ENCODE measurements around the gene NATD1. TPM values are rescaled to one million over a fixed set of nuclear protein-coding genes. Genes with fewer than 3 reads are reported as not detected.
A peak's percentile ranks its signal among the peaks of the same experiment; 100 is the strongest.

The NATD1 gene
- total and polyA plus RNA-seq, 10 of the 15 experiments (the other 5 are each of a cell fraction or from before 2014, with no cell fraction given) = 0.02 to 0.33 (median 0.15) TPM

DNA sequence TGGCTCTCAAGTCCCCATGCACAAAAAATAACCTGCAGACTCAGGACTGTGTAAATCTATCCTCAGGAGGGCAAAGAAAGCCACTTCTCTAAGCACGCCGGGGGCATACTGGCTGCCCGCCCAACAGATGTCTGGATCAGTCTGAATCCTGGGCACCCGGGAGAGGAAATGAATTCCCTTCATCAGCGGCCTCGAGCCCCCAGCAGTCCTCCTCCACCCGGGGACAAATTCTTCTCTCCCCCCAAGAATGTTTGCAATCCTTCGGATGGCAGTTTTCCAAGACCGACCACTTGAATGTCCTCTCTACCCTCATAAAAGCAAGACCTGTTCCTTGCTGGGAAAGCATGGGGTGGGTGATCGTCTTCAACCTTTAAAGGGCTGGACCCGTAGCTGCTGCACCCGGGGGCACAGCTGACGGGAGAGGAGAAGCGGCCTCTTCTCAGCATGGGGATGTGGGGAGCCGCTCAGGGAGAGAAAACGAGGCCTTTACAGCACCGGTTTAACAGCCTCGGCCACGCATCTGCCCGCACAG is 21.9 kb upstream of the NATD1 start:
- ChIA-PET SMC1A (ENCODE audit: uncharacterized antibody, unreplicated experiment) (interaction anchor here (0.6 to 1.2 kb wide), 5 partner anchors 11 to 156 kb away, joined by 3 to 6 read pairs (median 3); no protein-coding TSS in a partner anchor), RAD21 (ENCODE audit: unreplicated experiment) (interaction anchor here (0.6 to 2.3 kb wide), 10 partner anchors 8 to 282 kb away, joined by 3 to 14 read pairs (median 4); no protein-coding TSS in a partner anchor), CTCF (interaction anchor here (0.7 to 3.5 kb wide), 8 partner anchors 12 to 237 kb away, joined by 3 to 32 read pairs (median 14); partner anchors contain the start of gene DHRS7B), POLR2A (interaction anchor here (1.7 kb wide), 1 partner anchor 13 kb away, joined by 6 read pairs; no protein-coding TSS in a partner anchor)
- in situ Hi-C loops (cut with MboI) = loop anchor here (5.0 to 10.0 kb wide), 3 partner anchors 50 to 240 kb away; no protein-coding TSS in a partner anchor
- Histone ChIP-seq H4K20me1 (ENCODE audit: control insufficient read depth, insufficient read depth) (no peaks in the 10 kb centered on the region), H3K27me3 (replicated peaks in 1 of 2; ENCODE audit: control insufficient read depth in 2 of 2, insufficient read depth in 2 of 2, low read length in 1 of 2) (peaks cover 0 to 5% of the 10 kb centered on the region in 2 experiments; a peak in 3 of 4 replicates), H2AFZ (ENCODE audit: control insufficient read depth, low read depth, low read length) (peak overlapping the region; percentile 96), H3K9me3 (replicated peaks; ENCODE audit: control insufficient read depth, insufficient read depth, low read length) (no peaks in the 10 kb centered on the region), H3K79me2 (ENCODE audit: control insufficient read depth, insufficient read depth, low read length) (no peaks in the 10 kb centered on the region), H3K36me3 (ENCODE audit: control insufficient read depth in 2 of 2, insufficient read depth in 2 of 2, low read length in 1 of 2) (no peaks in the 10 kb centered on the region), H3K9ac (ENCODE audit: control insufficient read depth, insufficient read depth, low read length) (peak overlapping the region; percentile 56; the same call in 1 of the 2 replicates), H3K4me1 (ENCODE audit: control insufficient read depth, insufficient read depth, low read length) (peaks cover 10% of the 10 kb centered on the region), H3K27ac (ENCODE audit: control insufficient read depth, insufficient read depth) (no peak overlapping the region), H3K4me2 (ENCODE audit: control insufficient read depth, insufficient read depth) (peak overlapping the region; percentile 98), H3K4me3 (peak overlapping the region; percentile 72)
- BruUV-seq (replicated peaks) = no TSS peak
- TF ChIP-seq BACH1 (IDR thresholded peaks at IDR 0.05; ENCODE audit: borderline replicate concordance) (no peak), EZH2 (IDR thresholded peaks at IDR 0.05; ENCODE audit: borderline replicate concordance, control insufficient read depth, low read depth, low read length) (no peak), SUZ12 (IDR thresholded peaks at IDR 0.05; ENCODE audit: unreplicated experiment) (no peak), HDGF (IDR thresholded peaks at IDR 0.05) (no peak), TARDBP (IDR thresholded peaks at IDR 0.05; ENCODE audit: borderline replicate concordance) (no peak), FOS (IDR thresholded peaks at IDR 0.05; ENCODE audit: borderline replicate concordance, extremely low read depth, insufficient read length) (no peak)
- TF ChIP-seq, protein P1, sequence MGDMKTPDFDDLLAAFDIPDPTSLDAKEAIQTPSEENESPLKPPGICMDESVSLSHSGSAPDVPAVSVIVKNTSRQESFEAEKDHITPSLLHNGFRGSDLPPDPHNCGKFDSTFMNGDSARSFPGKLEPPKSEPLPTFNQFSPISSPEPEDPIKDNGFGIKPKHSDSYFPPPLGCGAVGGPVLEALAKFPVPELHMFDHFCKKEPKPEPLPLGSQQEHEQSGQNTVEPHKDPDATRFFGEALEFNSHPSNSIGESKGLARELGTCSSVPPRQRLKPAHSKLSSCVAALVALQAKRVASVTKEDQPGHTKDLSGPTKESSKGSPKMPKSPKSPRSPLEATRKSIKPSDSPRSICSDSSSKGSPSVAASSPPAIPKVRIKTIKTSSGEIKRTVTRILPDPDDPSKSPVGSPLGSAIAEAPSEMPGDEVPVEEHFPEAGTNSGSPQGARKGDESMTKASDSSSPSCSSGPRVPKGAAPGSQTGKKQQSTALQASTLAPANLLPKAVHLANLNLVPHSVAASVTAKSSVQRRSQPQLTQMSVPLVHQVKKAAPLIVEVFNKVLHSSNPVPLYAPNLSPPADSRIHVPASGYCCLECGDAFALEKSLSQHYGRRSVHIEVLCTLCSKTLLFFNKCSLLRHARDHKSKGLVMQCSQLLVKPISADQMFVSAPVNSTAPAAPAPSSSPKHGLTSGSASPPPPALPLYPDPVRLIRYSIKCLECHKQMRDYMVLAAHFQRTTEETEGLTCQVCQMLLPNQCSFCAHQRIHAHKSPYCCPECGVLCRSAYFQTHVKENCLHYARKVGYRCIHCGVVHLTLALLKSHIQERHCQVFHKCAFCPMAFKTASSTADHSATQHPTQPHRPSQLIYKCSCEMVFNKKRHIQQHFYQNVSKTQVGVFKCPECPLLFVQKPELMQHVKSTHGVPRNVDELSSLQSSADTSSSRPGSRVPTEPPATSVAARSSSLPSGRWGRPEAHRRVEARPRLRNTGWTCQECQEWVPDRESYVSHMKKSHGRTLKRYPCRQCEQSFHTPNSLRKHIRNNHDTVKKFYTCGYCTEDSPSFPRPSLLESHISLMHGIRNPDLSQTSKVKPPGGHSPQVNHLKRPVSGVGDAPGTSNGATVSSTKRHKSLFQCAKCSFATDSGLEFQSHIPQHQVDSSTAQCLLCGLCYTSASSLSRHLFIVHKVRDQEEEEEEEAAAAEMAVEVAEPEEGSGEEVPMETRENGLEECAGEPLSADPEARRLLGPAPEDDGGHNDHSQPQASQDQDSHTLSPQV (IDR thresholded peaks at IDR 0.05) = no peak
- TF ChIP-seq, protein P2, sequence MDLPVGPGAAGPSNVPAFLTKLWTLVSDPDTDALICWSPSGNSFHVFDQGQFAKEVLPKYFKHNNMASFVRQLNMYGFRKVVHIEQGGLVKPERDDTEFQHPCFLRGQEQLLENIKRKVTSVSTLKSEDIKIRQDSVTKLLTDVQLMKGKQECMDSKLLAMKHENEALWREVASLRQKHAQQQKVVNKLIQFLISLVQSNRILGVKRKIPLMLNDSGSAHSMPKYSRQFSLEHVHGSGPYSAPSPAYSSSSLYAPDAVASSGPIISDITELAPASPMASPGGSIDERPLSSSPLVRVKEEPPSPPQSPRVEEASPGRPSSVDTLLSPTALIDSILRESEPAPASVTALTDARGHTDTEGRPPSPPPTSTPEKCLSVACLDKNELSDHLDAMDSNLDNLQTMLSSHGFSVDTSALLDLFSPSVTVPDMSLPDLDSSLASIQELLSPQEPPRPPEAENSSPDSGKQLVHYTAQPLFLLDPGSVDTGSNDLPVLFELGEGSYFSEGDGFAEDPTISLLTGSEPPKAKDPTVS (IDR thresholded peaks at IDR 0.05; ENCODE audit: low read depth, low read length) = no peak
- TF ChIP-seq, protein P3, sequence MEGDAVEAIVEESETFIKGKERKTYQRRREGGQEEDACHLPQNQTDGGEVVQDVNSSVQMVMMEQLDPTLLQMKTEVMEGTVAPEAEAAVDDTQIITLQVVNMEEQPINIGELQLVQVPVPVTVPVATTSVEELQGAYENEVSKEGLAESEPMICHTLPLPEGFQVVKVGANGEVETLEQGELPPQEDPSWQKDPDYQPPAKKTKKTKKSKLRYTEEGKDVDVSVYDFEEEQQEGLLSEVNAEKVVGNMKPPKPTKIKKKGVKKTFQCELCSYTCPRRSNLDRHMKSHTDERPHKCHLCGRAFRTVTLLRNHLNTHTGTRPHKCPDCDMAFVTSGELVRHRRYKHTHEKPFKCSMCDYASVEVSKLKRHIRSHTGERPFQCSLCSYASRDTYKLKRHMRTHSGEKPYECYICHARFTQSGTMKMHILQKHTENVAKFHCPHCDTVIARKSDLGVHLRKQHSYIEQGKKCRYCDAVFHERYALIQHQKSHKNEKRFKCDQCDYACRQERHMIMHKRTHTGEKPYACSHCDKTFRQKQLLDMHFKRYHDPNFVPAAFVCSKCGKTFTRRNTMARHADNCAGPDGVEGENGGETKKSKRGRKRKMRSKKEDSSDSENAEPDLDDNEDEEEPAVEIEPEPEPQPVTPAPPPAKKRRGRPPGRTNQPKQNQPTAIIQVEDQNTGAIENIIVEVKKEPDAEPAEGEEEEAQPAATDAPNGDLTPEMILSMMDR (IDR thresholded peaks at IDR 0.05 in 2 of 3, conservative IDR thresholded peaks at IDR 0.05 in 1 of 3; ENCODE audit: control insufficient read depth in 2 of 3, extremely low read depth in 1 of 3, insufficient read depth in 1 of 3, low read depth in 3 of 3, low read length in 3 of 3) = no peak
- TF ChIP-seq, protein P4, sequence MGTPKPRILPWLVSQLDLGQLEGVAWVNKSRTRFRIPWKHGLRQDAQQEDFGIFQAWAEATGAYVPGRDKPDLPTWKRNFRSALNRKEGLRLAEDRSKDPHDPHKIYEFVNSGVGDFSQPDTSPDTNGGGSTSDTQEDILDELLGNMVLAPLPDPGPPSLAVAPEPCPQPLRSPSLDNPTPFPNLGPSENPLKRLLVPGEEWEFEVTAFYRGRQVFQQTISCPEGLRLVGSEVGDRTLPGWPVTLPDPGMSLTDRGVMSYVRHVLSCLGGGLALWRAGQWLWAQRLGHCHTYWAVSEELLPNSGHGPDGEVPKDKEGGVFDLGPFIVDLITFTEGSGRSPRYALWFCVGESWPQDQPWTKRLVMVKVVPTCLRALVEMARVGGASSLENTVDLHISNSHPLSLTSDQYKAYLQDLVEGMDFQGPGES (IDR thresholded peaks at IDR 0.05) = no peak
- peak; percentile 25; the same call in 1 of the 3 replicates for ATAC-seq
- no peak for DNase-seq (ENCODE audit: low read depth, low spot score)
- no peak for FAIRE-seq
- intact Hi-C loops (cut with micrococcal nuclease; ENCODE audit: unreplicated experiment) = no loop called here
- 16% methylated on average over 20 of the region's 20 CpGs for WGBS (ENCODE audit: insufficient coverage, insufficient replicate concordance, low lambda C conversion rate, missing lambda C conversion rate)
